HG03066 (cell line): ENCODE results near the gene PRLHR.

Source experiments
- ATAC-seq: cut with Tn5 transposase; IDR thresholded peaks from one replicate; pipeline ENCODE4 v1.9.1; 2021; ENCODE audit warnings: low read depth; ENCODE audit not compliant: unreplicated experiment

Gene PRLHR

DNA sequence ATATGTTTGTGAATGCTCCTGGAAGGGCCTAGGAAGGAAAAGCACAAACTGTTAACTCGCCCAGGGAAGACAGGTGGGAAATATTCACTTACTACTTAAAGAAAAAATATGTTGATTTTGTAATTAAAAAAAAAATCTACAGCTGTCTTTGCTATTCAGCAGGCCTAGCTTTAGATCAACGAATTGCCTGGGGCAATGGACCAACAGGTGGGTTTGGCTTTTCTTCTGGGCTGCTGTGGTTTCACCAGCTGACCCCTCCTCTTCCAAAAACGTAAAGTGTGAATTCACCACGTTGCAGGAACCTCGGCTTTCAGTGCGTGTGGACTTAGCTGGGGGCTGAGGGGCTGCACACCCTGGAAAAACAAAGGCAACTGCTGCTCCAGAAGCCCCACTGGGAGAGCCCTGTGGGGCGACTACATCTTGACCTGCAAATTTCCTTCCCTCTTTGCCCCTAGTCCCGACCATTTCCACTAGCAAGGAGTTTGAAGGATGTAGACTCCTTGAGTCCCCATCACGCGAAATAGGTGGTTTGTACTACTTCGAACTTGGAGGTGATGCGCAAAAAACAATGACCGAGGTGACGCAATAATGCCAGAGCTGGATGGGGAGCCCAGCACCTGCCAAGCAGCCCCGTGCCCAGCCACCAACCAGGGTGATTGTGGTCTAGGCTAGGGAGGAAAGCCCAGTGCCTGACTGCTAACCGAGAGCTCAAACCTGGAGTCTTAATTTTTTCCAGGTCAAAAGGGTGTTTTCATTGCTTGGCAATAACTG, 7.4 kb downstream of the PRLHR start:
- no peak for ATAC-seq

DNA sequence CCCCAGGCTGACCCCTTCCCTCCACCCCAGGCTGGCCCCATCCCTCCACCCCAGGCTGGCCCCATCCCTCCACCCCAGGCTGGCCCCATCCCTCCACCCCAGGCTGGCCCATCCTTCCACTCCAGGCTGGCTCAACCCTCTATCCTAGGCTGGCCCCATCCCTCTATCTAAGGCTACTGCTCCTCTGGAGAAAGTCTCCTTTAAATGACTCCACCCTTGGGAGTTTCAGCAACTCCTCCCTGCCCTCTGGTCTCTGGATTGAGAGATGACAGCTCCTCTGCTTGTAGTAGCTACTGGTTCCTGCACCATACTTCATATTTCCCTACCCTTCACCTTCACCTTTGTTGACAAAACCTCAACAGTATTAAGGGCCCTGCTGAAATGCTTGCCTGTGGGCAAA, 8.5 kb downstream of the PRLHR start:
- ATAC-seq: no peak

DNA sequence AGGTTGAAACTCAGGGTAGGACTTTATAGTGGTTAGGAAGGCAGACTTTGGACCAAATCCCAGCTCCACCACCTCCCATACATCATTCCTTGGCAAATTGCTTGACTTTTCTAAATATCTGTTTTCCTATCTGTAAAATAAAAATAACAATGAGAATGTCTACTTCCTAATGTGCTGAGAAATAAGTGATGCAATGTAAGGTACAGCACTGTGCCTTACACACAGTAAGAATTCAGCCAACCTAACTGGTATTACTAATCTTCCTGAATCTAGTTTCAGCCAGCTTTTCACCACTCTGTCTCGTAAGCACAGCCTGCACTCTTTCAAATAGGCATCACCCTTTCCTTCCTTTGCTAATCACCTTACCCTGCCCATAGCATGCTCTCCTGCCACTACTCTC, 9.7 kb downstream of the PRLHR start:
- no peak for ATAC-seq

DNA sequence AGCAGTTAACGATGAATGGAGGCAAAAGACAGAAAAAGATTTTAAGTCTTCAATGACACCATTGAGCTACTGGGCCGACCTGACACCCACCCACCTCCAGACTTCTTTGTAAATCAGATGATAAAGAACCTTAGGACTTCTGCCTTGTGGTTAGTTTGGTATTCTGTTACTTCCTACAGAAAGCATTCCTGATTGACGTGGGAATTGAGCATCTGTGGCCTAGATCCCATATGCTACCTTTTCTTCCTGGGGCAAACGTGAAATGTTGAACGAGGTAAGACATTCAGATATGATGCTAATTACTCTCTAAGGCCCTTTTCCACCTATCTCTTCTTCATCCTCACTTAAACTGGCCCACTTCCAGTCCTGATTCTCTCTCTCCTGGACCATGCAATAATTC, 10.2 kb downstream of the PRLHR start:
- ATAC-seq: no peak

DNA sequence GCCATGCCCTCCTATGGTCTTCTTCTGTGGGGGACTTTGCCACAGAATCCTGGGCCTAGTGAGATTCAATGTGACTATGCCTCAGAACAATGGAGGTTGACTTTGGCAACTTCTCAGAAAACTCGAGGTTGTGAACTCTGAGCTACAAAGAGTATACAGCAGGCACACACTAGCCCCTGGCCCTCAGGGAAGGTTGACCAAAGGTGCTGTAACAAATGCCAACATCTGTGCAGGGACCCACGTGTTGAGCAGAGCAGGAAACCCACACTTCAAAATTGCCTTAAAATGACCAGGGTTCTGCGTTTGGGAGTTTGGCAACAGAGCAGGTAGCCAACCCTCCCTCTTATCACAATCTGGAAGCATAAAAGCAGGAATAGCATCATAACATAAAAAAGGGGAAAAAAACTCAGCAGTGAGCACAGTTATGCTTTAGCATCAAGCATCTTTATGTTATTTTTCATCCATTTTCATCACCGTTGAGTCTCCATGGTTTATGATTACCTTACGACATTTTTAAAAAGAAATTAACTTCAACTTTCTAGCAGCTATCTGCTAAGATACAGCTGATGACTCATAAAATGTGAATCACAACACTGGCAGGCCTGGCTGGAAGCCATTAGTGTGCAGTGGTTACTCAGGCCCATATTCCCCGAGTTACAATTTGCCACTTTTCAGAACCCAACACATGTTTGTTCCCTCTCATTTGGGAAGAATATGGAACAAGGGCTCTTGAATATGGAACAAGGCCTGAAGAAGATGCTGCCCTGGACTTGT, 11.1 kb downstream of the PRLHR start:
- no peak for ATAC-seq

DNA sequence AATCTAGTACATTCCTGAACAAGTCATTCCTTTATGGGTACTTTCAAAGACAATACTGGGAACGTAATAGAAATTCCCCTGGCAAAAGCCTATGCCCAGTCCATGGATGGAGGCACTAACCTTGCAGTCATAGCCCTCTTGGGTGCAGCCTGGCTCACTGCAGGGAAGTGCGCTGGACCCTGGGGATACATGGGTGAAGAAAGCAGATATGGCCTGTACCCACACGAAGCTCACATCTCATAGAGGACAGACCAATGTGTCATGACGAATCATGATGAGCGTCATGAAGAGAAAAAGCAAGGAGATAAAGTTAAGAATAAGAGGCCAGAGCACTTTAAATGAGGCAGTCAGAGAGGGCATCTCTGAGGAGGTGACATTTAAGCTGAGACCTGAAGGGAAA, 11.8 kb downstream of the PRLHR start:
- no peak for ATAC-seq

DNA sequence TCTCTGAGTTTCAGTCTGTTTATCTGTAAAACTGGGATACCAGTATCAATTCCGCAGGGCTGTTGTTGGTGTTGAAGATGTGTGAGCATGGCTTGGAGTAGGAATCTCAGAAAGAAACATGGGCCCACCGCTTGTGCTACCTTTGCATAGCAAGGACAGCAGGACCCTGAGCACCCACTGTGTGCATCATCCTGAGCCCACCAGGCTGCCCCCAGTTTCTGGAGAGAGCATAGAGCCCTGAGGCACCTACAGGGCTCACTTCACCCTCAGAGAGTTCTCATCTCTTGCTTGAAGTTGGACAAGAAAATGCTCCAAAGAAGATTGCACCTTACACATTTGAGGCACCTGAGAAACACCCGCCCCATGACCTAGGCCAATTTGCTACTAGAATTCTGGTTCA, 12.9 kb downstream of the PRLHR start:
- no peak for ATAC-seq

DNA sequence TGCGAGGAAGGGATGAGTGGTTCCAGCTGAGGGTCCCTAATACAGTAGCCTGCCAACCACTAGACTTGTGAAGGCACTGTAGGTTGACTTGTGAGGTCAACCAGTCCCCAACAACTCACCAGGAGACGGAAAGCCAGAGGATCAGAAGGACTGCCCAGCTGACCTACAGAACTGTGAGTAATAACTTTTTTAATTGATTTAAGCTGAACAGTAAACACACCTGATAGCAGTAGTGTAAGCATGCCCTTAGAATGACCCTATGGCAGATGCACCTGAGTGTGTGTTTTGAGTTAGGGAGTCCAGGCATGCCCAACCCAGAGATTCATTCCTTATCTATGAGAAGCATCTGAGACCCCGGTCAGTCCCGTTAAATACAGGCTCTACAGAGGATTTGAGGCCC, 14.1 kb downstream of the PRLHR start:
- ATAC-seq: no peak

DNA sequence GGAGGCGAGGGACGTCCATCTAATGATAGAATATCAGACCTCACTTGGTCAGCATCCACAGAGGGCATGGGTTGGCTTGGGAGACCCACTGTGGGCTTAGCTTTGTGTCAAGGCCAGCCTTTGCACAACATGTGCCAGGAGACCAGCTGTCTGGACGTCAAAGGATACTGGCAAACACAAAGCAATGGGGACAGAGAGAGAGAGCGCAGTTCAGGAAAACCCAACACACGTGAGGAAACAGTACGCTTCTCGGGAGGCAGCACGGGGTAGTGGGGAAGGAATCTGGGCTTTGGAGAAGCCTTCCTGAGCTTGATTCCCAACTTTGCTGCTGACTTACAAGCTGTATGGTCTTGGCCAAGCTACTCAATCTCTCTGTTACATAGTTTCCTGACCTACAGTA, 14.7 kb downstream of the PRLHR start:
- no peak for ATAC-seq

DNA sequence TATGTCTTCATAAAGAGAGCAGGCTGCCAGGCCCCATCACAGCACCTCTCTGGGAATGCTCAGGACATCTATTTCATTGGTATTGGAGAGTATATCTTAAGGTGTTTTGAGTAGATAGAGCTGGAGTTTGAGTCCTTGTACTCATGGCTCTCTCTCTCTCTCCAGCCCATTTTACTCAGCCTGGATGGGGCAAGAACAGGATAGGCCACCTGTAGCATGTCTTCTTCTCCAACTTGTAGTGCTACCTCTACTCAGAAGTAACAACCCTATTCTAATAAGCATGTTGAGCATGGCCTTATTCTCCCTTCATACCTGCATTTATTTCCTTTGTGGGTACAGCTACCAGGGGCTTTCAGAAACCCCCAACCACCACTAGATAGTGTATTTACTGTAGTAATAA, 21.9 kb downstream of the PRLHR start:
- ATAC-seq: no peak

DNA sequence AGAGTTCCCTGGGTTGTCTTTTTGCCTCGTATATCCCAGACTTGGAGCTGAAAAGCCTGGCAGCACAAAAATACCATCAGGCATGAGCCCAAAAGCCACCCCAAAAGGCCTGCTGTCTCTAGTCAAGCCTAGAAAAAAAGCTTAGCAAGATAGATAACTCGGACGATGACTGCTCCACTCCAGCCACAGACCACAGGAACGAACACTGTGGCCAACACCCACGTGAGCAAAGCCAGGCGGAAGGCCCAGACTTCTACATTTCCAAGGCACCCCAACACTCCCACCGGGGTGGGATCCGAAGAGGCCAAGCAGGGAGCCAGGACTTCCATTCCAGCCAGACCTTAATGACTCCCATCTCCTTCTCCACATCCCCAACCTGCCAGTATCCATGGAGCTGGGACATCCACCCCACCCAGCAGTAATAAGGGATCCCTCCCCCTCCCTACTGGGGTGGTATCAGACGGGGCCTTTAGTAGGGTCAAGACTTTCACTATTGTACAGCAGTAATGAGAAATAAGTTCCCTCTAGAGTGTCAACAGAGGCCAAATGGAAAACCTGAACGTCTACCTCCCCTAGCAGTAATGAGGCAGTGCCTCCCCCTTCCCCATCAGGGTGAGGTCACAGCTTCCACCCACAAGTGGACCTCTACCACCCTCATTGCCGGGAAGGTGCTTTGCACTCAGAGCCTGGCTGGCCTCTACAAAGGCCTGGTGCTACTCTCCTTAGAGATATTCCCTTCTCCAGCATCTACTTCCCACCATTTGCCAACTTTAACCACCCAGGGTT, 23.0 kb downstream of the PRLHR start:
- no peak for ATAC-seq

DNA sequence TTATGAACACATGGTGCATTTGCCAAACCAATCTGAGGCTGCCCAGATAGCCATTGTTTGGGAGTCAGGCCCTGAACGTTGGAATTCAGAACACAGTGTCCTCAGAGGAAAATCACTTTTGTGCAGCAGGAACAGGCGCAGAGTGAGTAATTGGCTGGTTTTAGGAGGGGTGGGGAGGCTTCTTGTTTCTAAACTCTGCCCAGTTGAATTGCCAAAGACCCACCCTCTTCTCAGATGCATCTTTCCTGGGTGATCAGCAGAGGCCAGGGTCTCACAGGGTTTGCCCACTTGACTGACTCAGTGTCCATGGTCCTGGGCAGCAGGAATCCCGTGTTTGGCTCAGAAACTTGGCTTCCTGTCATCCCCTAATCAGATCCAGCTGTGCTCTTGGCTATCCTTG, 24.3 kb downstream of the PRLHR start:
- ATAC-seq: no peak

DNA sequence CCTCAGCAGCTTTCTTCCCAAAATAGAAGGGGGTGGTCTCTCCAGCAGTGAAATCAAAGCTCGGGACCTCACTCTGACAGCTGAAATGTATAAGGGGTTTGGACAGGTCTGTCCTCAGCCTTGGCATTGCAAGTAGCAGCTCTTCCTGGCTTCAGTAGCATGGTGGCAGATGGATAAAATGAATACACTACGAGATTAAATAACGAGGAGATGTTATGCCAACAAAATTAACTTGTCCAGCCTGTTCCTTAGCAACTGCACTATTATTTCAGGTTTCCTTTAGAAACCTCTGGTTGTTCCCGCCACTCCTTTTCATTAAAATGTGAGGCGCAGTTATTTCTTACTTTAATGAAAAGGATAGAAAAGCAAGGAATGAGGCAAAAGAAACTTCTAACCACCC, 24.9 kb downstream of the PRLHR start:
- ATAC-seq: no peak

DNA sequence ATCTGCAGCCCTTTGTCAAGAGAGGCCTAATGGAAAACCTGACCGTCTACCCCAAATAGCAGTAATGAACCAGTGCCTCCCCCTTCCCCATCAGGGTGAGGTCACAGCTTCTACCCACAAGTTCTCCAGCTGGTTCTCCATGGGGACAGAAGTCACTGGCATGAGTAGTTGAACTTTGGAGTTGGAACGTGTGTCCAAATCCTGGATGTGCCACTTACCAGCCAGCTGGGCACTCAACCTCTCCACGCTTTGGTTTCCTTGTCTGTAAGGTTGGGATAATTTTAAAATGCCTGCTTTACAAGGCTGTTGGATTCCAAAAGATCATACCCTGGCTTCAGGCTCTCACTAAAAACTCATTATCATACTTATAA, 25.6 kb downstream of the PRLHR start:
- no peak for ATAC-seq

DNA sequence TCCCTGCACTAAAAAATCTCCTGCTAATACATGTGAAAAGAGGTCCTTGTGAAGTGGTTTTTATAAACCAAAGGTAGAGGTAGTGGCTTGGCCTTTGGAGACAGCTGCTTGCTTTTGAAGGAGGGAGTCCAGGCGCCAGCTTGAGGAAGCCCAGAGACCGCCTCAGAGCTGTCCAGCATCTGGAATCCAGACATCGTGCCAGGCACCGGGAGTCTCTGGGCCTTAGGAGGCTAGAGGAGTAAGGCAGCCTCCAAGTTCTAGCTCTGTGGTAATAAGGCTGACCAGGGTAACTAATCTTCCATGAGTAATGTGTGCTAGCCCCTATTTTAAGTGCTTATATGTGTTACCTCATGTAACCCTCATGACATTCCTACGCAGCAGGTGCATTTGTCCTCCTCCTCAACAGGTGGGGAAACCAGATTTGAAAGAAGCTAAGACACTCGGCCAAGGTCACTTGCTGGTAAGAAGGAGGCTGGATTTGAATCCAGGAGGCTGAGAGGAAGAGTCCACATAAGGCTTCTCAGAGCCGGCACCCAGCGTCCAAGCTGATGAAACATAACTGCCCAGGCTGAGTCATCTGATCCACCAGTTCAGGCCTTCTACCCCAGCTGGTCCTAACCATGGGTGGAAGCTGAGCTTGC, 26.1 kb downstream of the PRLHR start:
- no peak for ATAC-seq

DNA sequence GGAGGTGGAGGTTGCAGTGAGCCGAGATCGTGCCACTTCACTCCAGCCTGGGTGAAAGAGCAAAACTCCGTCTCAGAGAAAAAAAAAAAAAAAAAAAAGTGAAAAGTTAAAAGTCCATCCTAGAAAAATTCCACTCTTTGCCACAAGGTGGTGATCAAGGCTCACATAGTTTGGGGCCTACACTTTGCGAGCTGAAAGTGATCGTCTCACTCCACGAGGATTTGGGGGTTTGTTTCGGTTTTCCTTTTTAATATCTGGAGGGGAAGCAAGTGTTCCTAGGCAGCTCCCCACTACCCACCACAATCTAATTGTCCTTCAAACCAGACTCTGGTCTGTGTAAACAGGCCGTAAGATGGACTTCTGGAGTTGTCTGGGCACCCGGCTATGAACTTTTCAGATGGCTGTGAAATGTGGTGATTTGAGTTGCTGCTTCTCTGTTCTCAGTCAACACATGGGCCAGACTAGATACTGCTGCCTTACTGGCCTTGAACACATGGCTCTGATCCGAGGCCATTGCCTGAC, 27.1 kb downstream of the PRLHR start:
- peak; percentile 68 for ATAC-seq

DNA sequence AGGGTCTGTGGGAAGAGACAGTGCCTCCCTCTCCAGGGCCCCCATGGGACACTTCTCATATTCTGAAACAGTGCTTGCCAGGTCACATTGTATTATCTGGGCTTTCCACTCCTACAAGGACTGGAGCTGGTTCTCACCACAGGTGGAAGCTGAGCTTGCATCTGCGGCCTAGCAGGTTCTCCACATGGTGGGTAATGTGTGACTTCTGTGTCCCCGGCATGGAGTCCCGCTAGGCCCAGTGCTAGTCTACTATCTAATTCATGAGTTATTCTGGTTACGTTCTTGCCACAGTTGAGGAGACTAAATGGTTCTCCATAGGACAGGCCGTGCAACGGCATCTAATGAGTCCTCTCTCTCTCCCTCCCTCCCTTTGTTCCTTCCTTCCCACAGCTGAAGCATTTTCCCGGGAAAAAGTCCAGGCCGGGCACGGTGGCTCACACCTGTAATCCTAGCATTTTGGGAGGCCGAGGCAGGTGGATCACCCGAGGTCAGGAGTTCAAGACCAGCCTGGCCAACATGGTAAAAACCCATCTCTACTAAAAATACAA, 27.7 kb downstream of the PRLHR start:
- ATAC-seq: no peak

DNA sequence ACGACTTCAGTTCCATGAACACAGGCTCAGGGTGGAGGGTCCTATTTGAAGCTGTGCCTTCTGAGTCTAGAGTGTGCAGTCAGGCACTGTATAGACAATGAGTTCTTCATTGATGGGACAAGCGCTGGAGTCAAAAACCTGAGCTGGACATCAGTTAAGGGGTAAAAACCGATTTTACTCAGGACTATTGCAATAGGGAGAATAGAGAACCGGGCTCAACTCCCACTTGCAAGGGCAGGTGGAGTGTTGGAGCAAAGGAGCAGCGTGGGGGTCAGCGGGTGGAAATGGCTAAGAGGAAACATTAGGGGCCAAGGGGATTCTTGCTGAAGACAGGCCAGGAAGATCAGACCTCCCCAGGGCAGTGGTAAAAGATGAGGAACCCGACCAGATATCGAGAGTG, 28.5 kb downstream of the PRLHR start:
- no peak for ATAC-seq

DNA sequence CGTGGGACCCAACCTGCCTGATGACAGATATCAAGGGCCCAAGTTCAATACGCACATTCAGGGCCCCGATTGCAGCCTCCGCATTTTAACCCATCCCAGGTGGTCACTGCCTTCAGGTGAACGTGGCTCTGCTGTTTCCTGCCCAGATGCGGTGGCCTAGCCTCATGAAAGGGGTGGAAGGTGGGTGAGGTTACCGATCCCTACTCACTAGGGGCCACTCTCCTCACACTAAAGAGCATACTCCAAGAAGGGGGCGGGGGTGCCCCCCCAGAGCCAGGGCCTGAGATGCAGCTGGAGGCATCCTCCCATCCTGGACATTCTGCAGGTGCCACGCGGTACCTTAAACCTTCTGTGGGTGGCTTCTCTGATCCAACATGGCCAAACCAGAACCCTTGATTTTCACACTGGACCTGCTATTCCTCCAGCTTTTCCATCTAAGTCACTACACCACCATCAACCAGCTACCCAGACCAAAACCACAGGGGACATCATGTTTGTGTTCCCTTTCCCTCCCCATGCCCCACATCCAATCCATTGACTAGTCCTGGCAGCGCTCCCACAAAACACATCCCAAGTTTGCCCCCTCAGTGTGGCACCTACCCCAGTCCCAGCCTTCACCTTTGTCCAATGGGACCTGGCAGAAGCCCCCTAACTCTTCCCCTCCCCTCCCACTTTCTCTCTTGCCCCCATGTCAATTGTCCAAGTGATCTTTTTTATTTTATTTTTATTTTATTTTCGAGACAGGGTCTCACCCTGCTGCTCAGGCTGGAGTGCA, 30.0 kb downstream of the PRLHR start:
- no peak for ATAC-seq

DNA sequence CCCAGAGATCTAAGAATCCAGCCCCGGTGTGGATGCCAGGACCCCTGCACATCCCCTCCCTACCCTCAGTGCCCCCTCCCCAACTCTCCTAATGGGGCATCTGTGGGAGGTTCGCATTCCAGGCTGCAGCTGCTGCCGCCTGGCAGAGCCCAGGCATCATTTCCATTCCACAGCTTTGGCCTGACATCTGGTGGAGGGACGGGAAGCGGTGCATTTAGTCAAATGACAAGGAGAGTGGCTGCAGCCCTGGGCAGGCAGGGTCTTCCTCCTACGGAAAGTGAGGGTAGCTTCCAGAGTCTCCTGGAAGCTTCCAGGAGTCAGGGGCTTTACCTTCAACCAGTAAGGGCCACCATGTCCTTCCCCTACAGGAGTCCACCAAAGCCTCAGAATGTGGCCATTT, 30.8 kb downstream of the PRLHR start:
- no peak for ATAC-seq
